ENCODE data around the gene RUNDC1.
"Not testable (repeated sequence)": the region's sequence is repeated elsewhere in the genome, so short reads cannot be mapped to it uniquely, and the experiment has no call there.

Gene RUNDC1

GRCh38 chr17:42989726-42990652 lies 9.6 kb downstream of the RUNDC1 start:
- in situ Hi-C loops (cut with HindIII; ENCODE audit: low sequenced_read_pairs): no loop called here

GRCh38 chr17:42991471-42991870 lies 11.1 kb downstream of the RUNDC1 start:
- in situ Hi-C loops (cut with HindIII; ENCODE audit: low sequenced_read_pairs): no loop called here

GRCh38 chr17:42992872-42993271 lies 12.5 kb downstream of the RUNDC1 start:
- in situ Hi-C loops (cut with HindIII; ENCODE audit: low sequenced_read_pairs): no loop called here

- in situ Hi-C loops (cut with HindIII; ENCODE audit: low sequenced_read_pairs): not testable (repeated sequence)
These were observed 13.5 kb downstream of the RUNDC1 start for GRCh38 chr17:42993913-42994312.

- in situ Hi-C loops (cut with HindIII; ENCODE audit: low sequenced_read_pairs): no loop called here
These were observed 17.1 kb downstream of the RUNDC1 start for GRCh38 chr17:42997390-42997983.

GRCh38 chr17:42997984-42998938 lies 17.9 kb downstream of the RUNDC1 start, which contains the start of gene RPL27:
Gene RPL27, plus strand, starts transcription at chr17:42998419. Its CDS starts 332 bp downstream, at chr17:42998751.
- in situ Hi-C loops (cut with HindIII; ENCODE audit: low sequenced_read_pairs): no loop called here

GRCh38 chr17:42999003-42999525 lies 18.7 kb downstream of the RUNDC1 start:
- in situ Hi-C loops (cut with HindIII; ENCODE audit: low sequenced_read_pairs): no loop called here

- in situ Hi-C loops (cut with HindIII; ENCODE audit: low sequenced_read_pairs): not testable (repeated sequence)
These were observed 20.5 kb downstream of the RUNDC1 start for GRCh38 chr17:43000894-43001293.

DNA sequence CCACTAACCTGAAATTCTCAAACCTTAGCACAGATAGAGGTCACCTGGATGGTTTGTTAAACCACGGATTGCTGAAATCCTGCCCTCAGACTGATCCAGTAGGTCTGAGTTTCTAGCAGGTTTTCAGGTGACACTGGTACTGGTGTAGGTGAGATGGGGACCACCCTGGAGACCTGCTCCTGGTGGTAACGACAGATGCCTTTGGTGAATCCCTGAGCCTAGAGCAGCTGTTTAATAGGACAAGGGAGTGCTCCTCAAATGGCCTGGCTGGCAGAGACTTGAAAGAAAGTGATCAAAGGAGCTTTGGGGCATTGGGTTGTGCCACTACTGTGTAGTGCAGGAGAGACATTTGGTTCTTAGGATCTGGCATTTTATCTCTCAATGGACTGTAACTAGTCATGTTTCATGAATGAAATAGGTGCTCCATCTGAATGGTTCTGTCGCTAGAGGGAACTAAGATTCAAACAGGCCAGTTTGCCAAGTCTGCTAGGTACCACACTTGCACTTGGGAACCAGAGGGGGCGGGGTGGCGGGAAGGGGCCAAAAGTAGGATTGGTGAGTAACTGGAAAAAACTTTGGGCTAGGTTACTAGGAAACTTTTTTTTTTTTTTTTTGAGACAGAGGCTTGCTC lies 23.3 kb downstream of the RUNDC1 start:
- in situ Hi-C loops (cut with HindIII; ENCODE audit: low sequenced_read_pairs): no loop called here

DNA sequence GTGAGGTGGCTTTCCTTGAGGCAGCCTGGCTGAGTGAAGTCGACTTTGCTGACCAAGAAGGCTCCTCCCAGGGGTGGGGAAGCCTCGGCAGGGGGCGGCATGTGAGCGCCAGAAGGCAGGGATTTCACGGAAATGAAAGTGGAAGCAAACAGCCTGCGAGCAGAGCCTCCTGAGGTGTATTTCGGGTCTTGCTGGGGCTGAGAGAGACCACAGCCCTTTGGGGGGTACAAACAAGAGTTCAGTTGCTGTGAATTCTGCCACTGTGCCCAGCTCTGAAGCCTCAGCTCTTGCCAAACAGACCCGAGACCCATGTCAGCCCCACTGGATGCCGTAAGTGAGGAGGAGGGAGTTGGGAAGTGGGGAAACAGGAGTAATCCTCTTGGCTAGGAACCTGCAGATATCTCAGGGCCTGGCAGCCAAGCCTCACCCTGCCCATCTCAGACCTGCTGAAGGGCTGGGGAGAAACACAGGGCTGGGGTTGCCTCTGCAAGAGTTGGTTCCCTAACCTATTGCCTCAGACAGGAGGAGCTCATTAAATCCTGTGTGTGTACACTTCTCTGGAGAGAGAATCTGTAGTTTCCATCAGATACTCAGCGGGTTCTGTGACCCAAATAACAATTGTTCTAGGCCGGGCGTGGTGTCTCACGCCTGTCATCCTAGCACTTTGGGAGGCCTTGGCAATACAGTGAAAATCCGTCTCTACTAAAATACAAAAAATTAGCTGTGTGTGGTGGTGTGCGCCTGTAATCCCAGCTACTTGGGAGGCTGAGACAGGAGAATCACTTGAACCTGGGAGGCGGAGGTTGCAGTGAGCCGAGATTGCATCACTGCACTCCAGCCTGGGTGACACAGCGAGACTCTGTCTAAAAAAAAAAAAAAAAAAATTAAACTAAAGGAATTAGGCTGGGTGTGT lies 26.5 kb downstream of the RUNDC1 start, which contains the start of gene IFI35:
Gene IFI35, plus strand, starts transcription at position 146 of the 913 bp plus-strand sequence. Its CDS starts 164 bp downstream, at position 310.
- in situ Hi-C loops (cut with HindIII; ENCODE audit: low sequenced_read_pairs): no loop called here

DNA sequence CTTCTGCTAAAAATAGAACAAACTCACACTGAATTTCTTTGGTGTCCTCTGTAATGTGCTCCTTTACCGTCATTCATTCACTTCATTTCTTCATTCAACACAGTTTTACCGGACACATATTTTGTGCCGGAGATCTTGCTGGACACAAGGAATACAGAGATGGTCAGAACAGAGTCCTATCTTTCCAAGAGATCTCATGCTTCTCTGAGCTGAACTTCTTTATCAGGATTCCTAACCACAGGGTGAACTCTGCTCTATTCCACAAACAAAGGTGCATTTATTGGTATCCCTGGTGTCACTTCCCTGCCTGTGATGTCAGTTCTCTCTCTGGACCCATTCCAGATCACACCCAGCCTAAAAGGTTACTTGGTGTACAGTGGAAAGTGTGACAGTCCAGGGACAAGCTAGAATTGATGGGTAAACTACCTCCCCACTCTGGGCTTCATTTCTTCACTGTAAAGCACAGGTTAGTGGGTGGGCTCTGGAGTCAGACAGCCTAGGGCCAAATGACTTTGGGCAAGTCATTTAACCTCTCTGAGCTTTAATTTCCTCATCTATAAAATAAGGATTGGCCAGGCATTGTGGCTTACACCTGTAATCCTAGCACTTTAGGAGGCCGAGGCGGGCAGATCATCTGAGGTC lies 30.4 kb downstream of the RUNDC1 start:
- in situ Hi-C loops (cut with HindIII; ENCODE audit: low sequenced_read_pairs): no loop called here

DNA sequence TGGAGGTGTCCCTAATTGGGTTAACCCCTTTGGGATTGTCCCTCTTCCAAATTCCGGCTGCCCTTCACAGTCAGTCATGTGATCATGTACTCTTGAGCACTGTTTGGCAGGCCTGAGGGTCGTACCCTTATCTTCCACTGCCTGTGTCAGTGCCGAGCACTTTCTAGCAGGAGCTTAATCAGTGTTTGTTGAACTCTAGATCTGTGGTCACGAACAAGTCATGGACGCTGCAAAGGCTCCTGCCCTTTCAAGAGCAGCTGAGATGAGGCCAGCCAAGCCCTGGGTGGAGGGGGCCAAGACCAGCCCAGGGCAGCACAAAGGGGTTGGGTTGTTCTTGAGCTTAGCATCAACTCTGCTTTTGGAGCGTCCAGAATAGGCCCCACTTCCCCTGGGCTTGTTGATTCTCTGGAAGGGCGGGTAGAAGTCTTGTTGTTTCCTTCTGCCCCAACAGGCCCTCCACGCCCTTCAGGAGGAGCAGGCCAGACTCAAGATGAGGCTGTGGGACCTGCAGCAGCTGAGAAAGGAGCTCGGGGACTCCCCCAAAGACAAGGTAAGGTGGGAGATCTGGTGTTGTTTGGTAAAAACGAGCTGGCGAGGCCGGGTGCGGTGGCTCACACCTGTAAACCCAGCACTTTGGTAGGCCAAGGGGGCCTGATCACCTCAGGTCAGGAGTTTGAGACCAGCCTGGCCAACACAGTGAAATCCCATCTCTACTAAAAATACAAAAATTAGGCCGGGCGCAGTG lies 31.5 kb downstream of the RUNDC1 start:
- in situ Hi-C loops (cut with HindIII; ENCODE audit: low sequenced_read_pairs): no loop called here

DNA sequence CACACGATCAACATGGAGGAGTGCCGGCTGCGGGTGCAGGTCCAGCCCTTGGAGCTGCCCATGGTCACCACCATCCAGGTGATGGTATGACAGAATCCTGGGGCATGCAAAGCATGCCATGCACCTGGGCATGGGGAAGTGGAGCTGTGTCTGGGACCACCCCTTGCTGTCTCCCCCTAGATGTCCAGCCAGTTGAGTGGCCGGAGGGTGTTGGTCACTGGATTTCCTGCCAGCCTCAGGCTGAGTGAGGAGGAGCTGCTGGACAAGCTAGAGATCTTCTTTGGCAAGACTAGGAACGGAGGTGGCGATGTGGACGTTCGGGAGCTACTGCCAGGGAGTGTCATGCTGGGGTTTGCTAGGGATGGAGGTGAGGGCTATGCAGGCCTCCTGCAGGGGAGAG lies 32.9 kb downstream of the RUNDC1 start:
- in situ Hi-C loops (cut with HindIII; ENCODE audit: low sequenced_read_pairs): no loop called here

DNA sequence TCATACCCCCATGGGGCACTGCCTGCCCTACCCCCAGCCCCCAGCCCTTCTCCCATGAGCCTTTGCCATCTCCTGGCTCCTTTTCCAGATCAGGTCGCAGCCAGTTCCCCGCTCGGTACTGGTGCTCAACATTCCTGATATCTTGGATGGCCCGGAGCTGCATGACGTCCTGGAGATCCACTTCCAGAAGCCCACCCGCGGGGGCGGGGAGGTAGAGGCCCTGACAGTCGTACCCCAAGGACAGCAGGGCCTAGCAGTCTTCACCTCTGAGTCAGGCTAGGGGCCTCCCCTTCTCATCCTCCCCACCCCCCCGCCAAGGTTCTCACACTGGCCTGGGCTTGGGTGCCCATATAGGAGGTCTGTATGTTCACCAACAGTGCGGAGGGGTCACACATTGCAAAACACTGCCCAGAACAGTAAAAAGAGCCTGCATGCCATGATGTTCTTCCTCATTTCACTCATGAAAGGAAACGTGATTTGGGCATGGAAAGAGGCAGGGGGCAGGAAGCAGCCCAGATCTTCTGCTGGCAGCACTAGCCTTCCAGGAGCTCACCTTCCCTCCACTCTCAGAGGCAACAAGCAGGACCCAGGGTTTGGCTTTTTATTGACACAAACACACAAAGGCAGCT lies 33.8 kb downstream of the RUNDC1 start:
- in situ Hi-C loops (cut with HindIII; ENCODE audit: low sequenced_read_pairs): no loop called here

DNA sequence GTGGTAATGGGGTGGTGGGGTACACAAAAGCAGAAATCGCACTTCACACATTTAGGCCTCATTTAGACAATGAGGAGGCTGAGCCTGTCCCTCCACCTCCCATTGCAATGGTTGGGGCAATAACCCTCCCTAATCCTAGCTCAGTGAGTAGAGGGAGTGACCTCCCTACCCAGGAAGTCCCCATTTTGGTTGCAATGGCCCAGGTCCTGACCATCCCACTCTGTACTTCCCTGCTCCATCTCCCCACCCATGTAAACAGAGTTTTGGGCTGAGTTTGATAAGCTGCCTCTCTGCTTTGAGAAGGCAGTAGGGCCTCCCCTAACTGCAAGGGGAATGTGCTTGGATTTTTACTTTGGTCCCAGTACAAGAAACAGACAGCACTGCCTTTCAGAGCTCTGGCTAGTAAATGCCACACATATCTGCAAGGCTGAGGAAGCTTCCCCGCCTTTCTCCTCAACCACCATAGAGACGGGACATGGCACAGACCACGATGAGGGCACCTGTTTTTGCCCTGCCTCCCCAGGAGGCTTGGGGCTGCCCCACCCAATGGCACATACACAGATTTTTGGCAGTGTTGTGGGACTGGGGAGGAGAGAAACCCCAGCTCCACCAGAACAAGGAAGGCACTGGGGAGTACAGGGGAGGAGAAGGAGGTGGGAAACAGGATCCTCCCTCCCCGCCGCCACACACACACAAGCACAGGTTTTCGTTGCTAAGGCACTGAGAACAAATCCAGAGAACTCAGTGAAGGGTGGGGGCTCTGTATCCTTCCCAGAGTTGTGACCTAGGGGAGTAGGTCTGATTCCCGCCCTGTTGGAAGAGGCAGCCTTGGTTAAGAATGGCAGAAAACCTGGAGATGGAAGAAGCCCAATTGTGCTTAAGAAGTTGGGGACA lies 34.5 kb downstream of the RUNDC1 start:
- in situ Hi-C loops (cut with HindIII; ENCODE audit: low sequenced_read_pairs): no loop called here

GRCh38 chr17:43015579-43015978 lies 35.2 kb downstream of the RUNDC1 start:
- in situ Hi-C loops (cut with HindIII; ENCODE audit: low sequenced_read_pairs): no loop called here

- in situ Hi-C loops (cut with HindIII; ENCODE audit: low sequenced_read_pairs): no loop called here
These were observed 35.9 kb downstream of the RUNDC1 start for GRCh38 chr17:43016216-43016615.

All from endothelial cell of hepatic sinusoid (primary cell).